GM21423 (cell line): ENCODE data around the gene EEPD1.
A peak's percentile ranks its signal among the peaks of the same experiment; 100 is the strongest.

Source experiments
- ATAC-seq: cut with Tn5 transposase; IDR thresholded peaks from one replicate; pipeline ENCODE4 v1.9.1; 2021; ENCODE audit warnings: mild to moderate bottlenecking, moderate library complexity; ENCODE audit not compliant: unreplicated experiment

EEPD1 gene

DNA sequence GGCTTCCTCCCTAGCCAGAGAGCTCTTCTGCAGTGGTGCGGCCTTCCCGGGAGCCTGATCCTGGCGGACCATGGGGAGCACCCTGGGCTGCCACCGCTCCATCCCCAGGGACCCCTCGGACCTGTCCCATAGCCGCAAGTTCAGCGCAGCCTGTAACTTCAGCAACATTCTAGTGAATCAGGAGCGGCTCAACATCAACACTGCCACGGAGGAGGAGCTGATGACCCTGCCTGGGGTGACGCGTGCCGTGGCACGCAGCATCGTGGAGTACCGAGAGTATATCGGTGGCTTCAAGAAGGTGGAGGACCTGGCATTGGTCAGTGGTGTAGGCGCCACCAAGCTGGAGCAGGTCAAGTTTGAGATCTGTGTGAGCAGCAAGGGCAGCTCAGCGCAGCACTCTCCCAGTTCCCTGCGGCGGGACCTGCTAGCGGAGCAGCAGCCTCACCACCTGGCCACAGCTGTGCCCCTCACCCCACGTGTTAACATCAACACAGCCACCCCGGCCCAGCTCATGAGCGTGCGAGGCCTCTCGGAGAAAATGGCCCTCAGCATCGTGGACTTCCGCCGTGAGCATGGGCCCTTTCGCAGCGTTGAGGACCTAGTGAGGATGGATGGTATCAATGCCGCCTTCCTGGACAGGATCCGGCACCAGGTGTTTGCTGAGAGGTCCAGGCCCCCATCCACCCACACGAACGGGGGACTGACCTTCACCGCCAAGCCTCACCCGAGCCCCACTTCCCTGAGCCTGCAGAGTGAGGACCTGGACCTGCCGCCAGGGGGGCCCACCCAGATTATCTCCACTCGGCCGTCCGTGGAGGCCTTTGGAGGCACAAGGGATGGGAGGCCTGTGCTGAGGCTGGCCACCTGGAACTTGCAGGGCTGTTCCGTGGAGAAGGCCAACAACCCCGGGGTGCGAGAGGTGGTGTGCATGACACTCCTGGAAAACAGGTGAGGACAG is 1.5 kb downstream of the EEPD1 start:
- no peak for ATAC-seq

GRCh38 chr7:36155811-36156361 is 2.8 kb downstream of the EEPD1 start:
- ATAC-seq = no peak

- no peak for ATAC-seq
These were observed 4.7 kb downstream of the EEPD1 start for GRCh38 chr7:36157527-36158320.

DNA sequence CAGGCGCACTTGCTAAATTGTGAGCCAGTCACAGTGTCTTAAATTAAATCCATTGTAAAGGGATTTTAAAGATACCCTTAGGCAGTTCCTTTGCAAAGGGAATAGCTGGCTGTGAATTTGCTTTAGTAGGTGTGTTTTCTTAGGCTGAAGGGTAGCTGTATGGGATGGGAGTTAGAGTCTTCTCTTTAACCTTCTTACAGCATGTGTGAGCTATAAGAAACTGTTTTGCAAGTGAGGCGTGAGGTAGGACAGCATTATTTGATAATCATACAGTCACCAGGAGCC is 5.2 kb downstream of the EEPD1 start:
- no peak for ATAC-seq

- ATAC-seq = no peak
These were observed 6.6 kb downstream of the EEPD1 start for GRCh38 chr7:36159618-36160017.

DNA sequence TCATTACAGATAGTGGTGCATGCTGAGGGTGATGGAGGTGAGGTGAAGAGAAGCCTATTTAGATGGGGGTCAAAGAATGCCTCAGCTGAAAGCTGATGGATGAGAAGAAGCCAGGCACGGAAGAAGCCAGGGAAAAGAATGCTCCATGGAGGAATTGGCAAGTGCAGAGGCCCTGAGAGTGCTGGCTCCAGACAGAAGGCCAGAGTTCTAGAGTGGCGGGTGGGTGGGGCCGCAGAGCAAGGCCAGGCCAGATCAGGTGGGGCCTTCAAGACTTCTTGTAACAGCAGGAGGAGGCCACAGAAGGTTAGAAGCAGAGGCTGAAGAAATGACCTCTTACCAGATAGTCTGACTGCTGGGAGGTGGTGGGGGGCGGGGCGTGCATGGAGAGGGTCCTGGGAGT is 7.3 kb downstream of the EEPD1 start:
- ATAC-seq = no peak

- ATAC-seq = no peak
These were observed 8.9 kb downstream of the EEPD1 start for GRCh38 chr7:36161996-36162395.

DNA sequence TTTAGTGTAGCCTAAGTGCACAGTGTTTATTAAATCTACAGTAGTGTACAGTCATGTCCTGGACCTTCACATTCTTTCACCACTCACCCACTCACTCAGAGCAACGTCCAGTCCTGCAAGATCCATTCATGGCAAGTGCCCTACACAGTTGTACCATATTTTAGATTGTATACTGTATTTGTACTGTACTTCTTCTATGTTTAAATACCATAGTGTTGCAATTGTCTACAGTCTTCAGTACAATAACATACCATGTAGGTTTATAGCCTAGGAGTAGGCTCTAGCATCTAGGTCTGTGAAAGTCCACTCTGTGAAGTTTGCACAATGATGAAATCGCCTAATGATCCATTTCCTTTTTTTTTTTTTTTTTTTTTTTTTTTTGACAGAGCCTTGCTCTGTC is 12.0 kb downstream of the EEPD1 start:
- ATAC-seq = no peak

GRCh38 chr7:36165802-36166201 is 12.7 kb downstream of the EEPD1 start:
- ATAC-seq = no peak

DNA sequence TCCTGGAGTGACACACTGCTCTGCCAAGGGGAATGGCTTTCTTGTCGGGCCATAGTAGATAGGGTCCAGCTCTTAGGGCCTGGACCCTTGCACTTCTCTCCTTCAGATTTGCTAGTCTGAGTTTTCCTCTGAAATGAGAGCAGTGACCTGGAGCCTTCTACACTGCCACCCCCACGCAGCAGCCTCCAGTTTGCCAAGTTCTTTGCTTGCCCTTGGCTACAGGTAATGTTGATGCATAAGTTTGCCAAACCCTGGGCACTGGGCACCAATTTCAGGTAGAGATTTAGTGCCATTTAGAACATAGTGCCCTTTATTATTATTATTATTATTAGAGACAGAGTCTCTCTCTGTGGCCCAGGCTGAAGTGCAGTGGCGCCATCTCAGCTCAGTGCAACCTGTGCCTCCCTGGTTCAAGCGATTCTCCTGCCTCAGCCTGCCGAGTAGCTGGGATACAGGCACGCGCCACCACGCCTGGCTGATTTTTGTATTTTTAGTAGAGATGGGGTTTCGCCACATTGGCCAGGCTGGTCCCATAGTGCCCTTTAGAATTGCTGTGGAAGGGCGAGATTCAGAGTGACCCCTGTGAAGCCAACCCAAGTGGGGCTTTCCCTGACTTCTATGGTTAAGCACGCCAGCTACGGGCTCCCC is 14.5 kb downstream of the EEPD1 start:
- no peak for ATAC-seq

- ATAC-seq = peak; percentile 42
These were observed 18.4 kb downstream of the EEPD1 start for GRCh38 chr7:36171503-36171902.

DNA sequence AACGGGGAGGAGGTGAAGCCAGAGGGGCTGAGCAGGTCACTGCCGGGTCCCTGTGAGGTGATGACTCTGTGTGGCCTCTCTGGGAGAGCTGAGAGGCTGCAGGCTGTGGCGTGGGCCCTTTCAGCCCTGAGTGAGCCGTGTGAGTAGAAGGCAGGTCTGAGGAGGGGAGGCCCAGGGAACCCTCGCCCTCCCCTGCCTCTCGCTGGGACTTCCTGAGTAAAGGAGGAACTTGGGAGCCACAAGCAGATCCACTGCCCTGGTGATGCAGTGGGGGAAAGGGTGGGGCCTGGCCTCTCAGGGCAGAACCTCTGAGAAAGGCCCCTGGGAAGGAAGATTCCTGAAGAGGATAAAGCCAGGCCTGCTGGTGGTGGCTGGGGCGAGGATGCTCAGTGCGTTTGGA is 22.8 kb downstream of the EEPD1 start:
- ATAC-seq = no peak

GRCh38 chr7:36176697-36177096 is 23.6 kb downstream of the EEPD1 start:
- no peak for ATAC-seq

- ATAC-seq = no peak
These were observed 27.1 kb downstream of the EEPD1 start for GRCh38 chr7:36180121-36180520.

DNA sequence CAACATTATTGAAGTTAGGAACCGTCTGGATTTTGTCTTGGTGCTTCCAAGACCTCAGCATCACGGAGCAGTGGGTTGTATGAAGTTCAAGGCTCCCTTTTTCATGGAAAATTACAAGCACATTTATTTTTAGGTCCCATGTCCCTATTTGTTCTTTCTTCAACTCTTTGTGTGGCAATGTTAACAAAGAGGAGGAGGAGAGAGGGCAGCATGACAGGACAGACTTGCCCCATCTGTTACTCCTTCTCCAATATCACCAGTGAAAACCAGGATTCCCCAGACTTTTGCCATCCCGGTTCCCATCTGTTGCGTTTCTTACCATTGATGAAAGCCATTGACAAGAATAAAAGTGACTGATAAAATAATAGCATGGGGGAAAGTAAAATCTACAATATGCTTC is 28.6 kb downstream of the EEPD1 start:
- no peak for ATAC-seq

DNA sequence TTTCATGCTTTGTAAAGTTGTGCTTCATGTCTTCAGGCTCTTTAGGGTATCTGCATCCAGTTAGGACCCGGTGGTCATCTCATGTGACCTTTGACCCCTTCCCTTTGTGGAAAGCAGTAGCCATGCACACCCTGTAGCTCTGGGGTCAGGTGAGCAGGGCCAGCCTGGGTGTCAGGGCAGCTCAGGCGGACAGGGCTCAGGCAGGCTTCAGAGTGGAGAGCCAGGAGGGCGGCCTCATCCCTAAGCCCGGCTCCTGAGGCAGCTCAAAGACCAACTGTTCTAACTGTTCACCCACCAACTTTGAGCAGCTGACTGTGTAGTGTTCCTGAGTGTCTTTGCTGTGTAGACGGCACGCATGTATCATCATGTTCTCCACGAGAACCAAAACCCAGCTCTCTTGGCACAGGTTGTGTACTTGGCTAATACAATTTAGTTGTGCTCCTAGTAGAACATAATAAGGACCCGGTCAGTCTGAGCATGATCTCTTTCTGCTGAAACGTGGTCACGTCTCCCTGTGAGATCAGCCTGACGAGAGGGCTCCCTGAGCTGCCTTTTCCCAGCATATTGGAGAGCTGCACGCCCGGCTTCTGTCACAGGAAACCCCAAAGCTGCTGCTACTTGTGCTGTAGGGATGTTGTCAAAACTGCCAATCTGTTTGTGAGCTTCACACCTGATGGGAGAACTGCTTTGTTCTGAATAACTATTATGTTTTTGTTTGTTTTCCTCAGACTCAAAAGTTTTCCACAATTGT is 30.0 kb downstream of the EEPD1 start:
- no peak for ATAC-seq

- no peak for ATAC-seq
These were observed 32.0 kb downstream of the EEPD1 start for GRCh38 chr7:36185092-36185491.

GRCh38 chr7:36185756-36186155 is 32.7 kb downstream of the EEPD1 start:
- no peak for ATAC-seq

- no peak for ATAC-seq
These were observed 33.5 kb downstream of the EEPD1 start for GRCh38 chr7:36186359-36187121.

DNA sequence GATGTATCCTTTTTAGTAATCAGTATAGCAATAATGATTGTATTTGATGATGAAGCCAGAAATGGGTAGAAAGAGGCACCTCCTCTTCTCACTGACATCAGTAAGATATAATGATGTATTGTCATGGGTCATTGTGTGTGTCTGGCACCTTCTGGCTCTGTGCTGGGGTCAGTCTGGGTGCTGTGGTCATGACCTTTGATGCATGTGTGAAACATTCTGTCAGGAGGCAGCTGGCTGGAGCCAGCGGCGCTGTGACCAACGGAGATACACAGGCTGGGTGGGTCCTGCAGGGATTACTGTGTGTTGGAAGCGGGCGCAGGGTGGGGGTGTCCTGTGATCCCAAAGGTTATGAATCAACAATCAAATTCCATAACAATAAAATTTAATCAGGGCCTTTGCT is 35.2 kb downstream of the EEPD1 start:
- no peak for ATAC-seq
